ENCODE data around the gene ACLY. TPM values are rescaled to one million over a fixed set of nuclear protein-coding genes. Genes with fewer than 3 reads are reported as not detected.
"Not testable (repeated sequence)": the region's sequence is repeated elsewhere in the genome, so short reads cannot be mapped to it uniquely, and the experiment has no call there.

The ACLY gene
- total RNA-seq, 1 donor from 2014 or later: 241 TPM

- DNase-seq (ENCODE audit: low read depth): no peak
- Histone ChIP-seq H3K4me3 (ENCODE audit: low read depth, low read length) (no peak within 1 kb of the TSS), H3K36me3 (ENCODE audit: control insufficient read depth, insufficient read depth, low read length) (no peaks in the 10 kb centered on the region), H3K27me3 (ENCODE audit: control insufficient read depth, insufficient read depth, low read length) (no peaks in the 10 kb centered on the region)
- TF ChIP-seq CTCF (IDR thresholded peaks at IDR 0.05; ENCODE audit: insufficient read depth, low read length, poor library complexity, severe bottlenecking): no peak
Observed at GRCh38 chr17:41837761-41838538, 80.8 kb downstream of the ACLY start, which contains the start of gene KLHL10. TSS of gene KLHL10 (plus strand) at chr17:41837825. CDS start at chr17:41837933, 108 bp downstream.

- peak overlapping the region; percentile 81 for H3K4me3 ChIP-seq (ENCODE audit: low read depth, low read length)
- DNase-seq (ENCODE audit: low read depth): no peak
- H3K27me3 ChIP-seq (ENCODE audit: control insufficient read depth, insufficient read depth, low read length): no peaks in the 10 kb centered on the region
- H3K36me3 ChIP-seq (ENCODE audit: control insufficient read depth, insufficient read depth, low read length): no peaks in the 10 kb centered on the region
- TF ChIP-seq CTCF (IDR thresholded peaks at IDR 0.05; ENCODE audit: insufficient read depth, low read length, poor library complexity, severe bottlenecking): no peak
Observed at GRCh38 chr17:41836550-41837196, 82.1 kb downstream of the ACLY start.

GRCh38 chr17:41835800-41836549 lies 82.8 kb downstream of the ACLY start, which contains the start of gene NT5C3B:
TSS of gene NT5C3B (minus strand) at chr17:41836232. CDS start at chr17:41836193, 39 bp downstream.
- Histone ChIP-seq H3K4me3 (ENCODE audit: low read depth, low read length) (peak within 1 kb of the TSS; percentile 81), H3K36me3 (ENCODE audit: control insufficient read depth, insufficient read depth, low read length) (peaks cover 1% of the 10 kb centered on the region), H3K27me3 (ENCODE audit: control insufficient read depth, insufficient read depth, low read length) (no peaks in the 10 kb centered on the region)
- DNase-seq (ENCODE audit: low read depth): no peak
- TF ChIP-seq CTCF (IDR thresholded peaks at IDR 0.05; ENCODE audit: insufficient read depth, low read length, poor library complexity, severe bottlenecking): no peak

GRCh38 chr17:41835214-41835799 lies 83.4 kb downstream of the ACLY start:
- DNase-seq (ENCODE audit: low read depth): no peak
- H3K27me3 ChIP-seq (ENCODE audit: control insufficient read depth, insufficient read depth, low read length): no peaks in the 10 kb centered on the region
- peaks cover 2% of the 10 kb centered on the region for H3K36me3 ChIP-seq (ENCODE audit: control insufficient read depth, insufficient read depth, low read length)
- peak overlapping the region; percentile 81 for H3K4me3 ChIP-seq (ENCODE audit: low read depth, low read length)
- no peak for TF ChIP-seq CTCF (IDR thresholded peaks at IDR 0.05; ENCODE audit: insufficient read depth, low read length, poor library complexity, severe bottlenecking)

GRCh38 chr17:41829961-41830360 lies 88.8 kb downstream of the ACLY start:
- DNase-seq (ENCODE audit: low read depth); H3K36me3 ChIP-seq (ENCODE audit: control insufficient read depth, insufficient read depth, low read length): not testable (repeated sequence)

More at GRCh38 chr17:41829961-41830360, 88.8 kb downstream of the ACLY start:
- H3K4me3 ChIP-seq (ENCODE audit: low read depth, low read length); H3K27me3 ChIP-seq (ENCODE audit: control insufficient read depth, insufficient read depth, low read length): not testable (repeated sequence)

Measured in kidney epithelial cell (primary cell).